ENCODE data around the gene MBD3. TPM values are rescaled to one million over a fixed set of nuclear protein-coding genes. Genes with fewer than 3 reads are reported as not detected.

Gene MBD3
- polyA plus RNA-seq, 1 donor (not counting 4 experiments of a cell fraction or from before 2014, with no cell fraction given), result 16.6 TPM

DNA sequence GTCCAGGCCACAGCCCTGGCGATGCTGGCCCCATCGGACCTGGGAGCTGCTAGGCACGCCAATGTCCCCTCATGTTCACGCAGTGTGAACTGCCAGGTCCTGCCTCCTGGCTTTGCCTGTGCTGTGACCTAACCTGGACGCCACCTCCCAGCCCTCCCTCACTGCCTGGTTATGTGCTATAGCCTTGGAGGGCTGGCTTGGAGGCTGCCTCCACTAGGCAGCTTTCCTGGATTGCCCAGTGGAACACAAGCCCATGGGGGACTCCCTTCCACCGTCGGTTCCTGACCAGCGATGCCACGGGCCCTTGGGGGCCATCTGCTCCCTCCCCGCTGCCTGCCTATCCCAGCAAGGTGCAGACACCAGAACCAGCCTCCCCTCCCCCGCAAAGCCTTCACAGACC lies 27.8 kb upstream of the MBD3 start:
- Histone ChIP-seq H3K9ac (ENCODE audit: control insufficient read depth, extremely low read depth, insufficient read depth, low read length) (no peak overlapping the region), H3K27ac (ENCODE audit: control insufficient read depth, insufficient read depth, low read length) (no peak overlapping the region), H3K9me3 (ENCODE audit: control insufficient read depth, low read depth, low read length) (no peaks in the 10 kb centered on the region), H3K4me3 (ENCODE audit: control insufficient read depth in 2 of 3, extremely low read depth in 1 of 3, insufficient read depth in 2 of 3, low read depth in 1 of 3, low read length in 3 of 3) (no peak overlapping the region), H3K9me1 (ENCODE audit: control insufficient read depth, extremely low read depth, insufficient read depth, low read length) (no peaks in the 10 kb centered on the region), H2AFZ (ENCODE audit: control insufficient read depth, low read length) (no peak overlapping the region), H3K36me3 (ENCODE audit: control insufficient read depth in 2 of 2, extremely low read depth in 1 of 2, insufficient read depth in 2 of 2, low read length in 2 of 2) (peaks cover 24 to 28% of the 10 kb centered on the region in 2 experiments), H3K4me1 (ENCODE audit: control insufficient read depth, extremely low read depth, insufficient read depth, low read length) (no peaks in the 10 kb centered on the region), H3K79me2 (ENCODE audit: control insufficient read depth, insufficient read depth, low read length) (no peaks in the 10 kb centered on the region), H3K27me3 (ENCODE audit: control insufficient read depth, extremely low read depth, insufficient read depth, low read length) (no peaks in the 10 kb centered on the region), H4K20me1 (ENCODE audit: control insufficient read depth, extremely low read depth, insufficient read depth, low read length) (no peaks in the 10 kb centered on the region), H3K4me2 (ENCODE audit: control insufficient read depth, extremely low read depth, insufficient read depth, low read depth, low read length) (no peak overlapping the region)
- TF ChIP-seq EZH2 (IDR thresholded peaks at IDR 0.05; ENCODE audit: low read length), result no peak
- TF ChIP-seq, protein P1, sequence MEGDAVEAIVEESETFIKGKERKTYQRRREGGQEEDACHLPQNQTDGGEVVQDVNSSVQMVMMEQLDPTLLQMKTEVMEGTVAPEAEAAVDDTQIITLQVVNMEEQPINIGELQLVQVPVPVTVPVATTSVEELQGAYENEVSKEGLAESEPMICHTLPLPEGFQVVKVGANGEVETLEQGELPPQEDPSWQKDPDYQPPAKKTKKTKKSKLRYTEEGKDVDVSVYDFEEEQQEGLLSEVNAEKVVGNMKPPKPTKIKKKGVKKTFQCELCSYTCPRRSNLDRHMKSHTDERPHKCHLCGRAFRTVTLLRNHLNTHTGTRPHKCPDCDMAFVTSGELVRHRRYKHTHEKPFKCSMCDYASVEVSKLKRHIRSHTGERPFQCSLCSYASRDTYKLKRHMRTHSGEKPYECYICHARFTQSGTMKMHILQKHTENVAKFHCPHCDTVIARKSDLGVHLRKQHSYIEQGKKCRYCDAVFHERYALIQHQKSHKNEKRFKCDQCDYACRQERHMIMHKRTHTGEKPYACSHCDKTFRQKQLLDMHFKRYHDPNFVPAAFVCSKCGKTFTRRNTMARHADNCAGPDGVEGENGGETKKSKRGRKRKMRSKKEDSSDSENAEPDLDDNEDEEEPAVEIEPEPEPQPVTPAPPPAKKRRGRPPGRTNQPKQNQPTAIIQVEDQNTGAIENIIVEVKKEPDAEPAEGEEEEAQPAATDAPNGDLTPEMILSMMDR (optimal IDR thresholded peaks at IDR 0.05 in 1 of 3, IDR thresholded peaks at IDR 0.05 in 1 of 3, conservative IDR thresholded peaks at IDR 0.05 in 1 of 3; ENCODE audit: extremely low read depth in 1 of 3, insufficient read depth in 2 of 3, low read length in 3 of 3), result no peak
- DNase-seq (ENCODE audit: low read depth, low spot score), result no peak
- FAIRE-seq, result no peak
- dilution Hi-C loops (cut with MboI; ENCODE audit: extremely low pct_ligation_motif_present, low sequenced_read_pairs), result no loop called here

DNA sequence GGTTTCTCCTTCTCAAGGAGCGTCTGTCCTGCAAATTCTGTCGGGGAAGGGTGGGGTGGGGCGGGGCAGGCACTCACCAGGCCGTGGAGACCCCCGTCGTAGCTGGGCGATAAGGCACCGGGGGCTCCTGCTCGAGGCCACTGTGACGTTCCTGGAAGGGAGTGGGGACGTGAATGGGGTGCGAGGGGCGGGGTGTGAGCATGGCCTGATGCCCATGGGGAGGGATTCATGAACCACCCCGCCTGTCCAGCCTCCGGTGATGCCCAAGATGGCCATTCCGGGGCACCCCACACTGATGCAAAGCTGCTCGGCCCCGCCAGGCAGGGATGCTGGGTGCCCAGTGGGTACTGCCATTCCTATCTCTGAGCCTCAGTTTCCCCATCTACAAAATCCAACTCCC lies 27.0 kb upstream of the MBD3 start:
- TF ChIP-seq EZH2 (IDR thresholded peaks at IDR 0.05; ENCODE audit: low read length), result no peak
- TF ChIP-seq, protein P1 (optimal IDR thresholded peaks at IDR 0.05 in 1 of 3, IDR thresholded peaks at IDR 0.05 in 1 of 3, conservative IDR thresholded peaks at IDR 0.05 in 1 of 3; ENCODE audit: extremely low read depth in 1 of 3, insufficient read depth in 2 of 3, low read length in 3 of 3), result no peak
- Histone ChIP-seq H4K20me1 (ENCODE audit: control insufficient read depth, extremely low read depth, insufficient read depth, low read length) (no peaks in the 10 kb centered on the region), H3K9me1 (ENCODE audit: control insufficient read depth, extremely low read depth, insufficient read depth, low read length) (no peaks in the 10 kb centered on the region), H3K27ac (ENCODE audit: control insufficient read depth, insufficient read depth, low read length) (no peak overlapping the region), H3K9ac (ENCODE audit: control insufficient read depth, extremely low read depth, insufficient read depth, low read length) (no peak overlapping the region), H3K36me3 (ENCODE audit: control insufficient read depth in 2 of 2, extremely low read depth in 1 of 2, insufficient read depth in 2 of 2, low read length in 2 of 2) (peaks cover 30 to 33% of the 10 kb centered on the region in 2 experiments), H3K79me2 (ENCODE audit: control insufficient read depth, insufficient read depth, low read length) (no peaks in the 10 kb centered on the region), H2AFZ (ENCODE audit: control insufficient read depth, low read length) (no peak overlapping the region), H3K9me3 (ENCODE audit: control insufficient read depth, low read depth, low read length) (no peaks in the 10 kb centered on the region), H3K4me1 (ENCODE audit: control insufficient read depth, extremely low read depth, insufficient read depth, low read length) (no peaks in the 10 kb centered on the region), H3K27me3 (ENCODE audit: control insufficient read depth, extremely low read depth, insufficient read depth, low read length) (no peaks in the 10 kb centered on the region), H3K4me3 (ENCODE audit: control insufficient read depth in 2 of 3, extremely low read depth in 1 of 3, insufficient read depth in 2 of 3, low read depth in 1 of 3, low read length in 3 of 3) (no peak overlapping the region), H3K4me2 (ENCODE audit: control insufficient read depth, extremely low read depth, insufficient read depth, low read depth, low read length) (no peak overlapping the region)
- dilution Hi-C loops (cut with MboI; ENCODE audit: extremely low pct_ligation_motif_present, low sequenced_read_pairs), result no loop called here
- FAIRE-seq (no peak), DNase-seq (ENCODE audit: low read depth, low spot score) (no peak)
